Activated naive CD4-positive, alpha-beta T cell treated with anti-CD3 and anti-CD28 coated beads for 36 hours (primary cell): Measurements from ENCODE around the gene CDC42BPA. TPM values are rescaled to one million over a fixed set of nuclear protein-coding genes. Genes with fewer than 3 reads are reported as not detected.

Experiments used
- CTCF ChIA-PET: fragments of 350-600 bp; sonication (Branson Sonifier 250); formaldehyde crosslinking; loops from one replicate; lab custom pipeline; 2021; ENCODE audit warnings: antibody characterized with exemption; lab: Charles Lee
- DNase-seq: peaks from one replicate; pipeline ENCODE4 v3.0.0-alpha.2; 2020
- H3K27ac Mint-ChIP-seq: one replicate; pipeline ENCODE4 v1.8.0; 2021; ENCODE audit warnings: mild to moderate bottlenecking, mixed read lengths
- H3K27me3 Mint-ChIP-seq: one replicate; pipeline ENCODE4 v1.8.0; 2021; ENCODE audit warnings: low read depth, mixed read lengths
- H3K36me3 Mint-ChIP-seq: one replicate; pipeline ENCODE4 v1.8.0; 2021; ENCODE audit warnings: low read depth, mixed read lengths
- H3K4me1 Mint-ChIP-seq: one replicate; pipeline ENCODE4 v1.8.0; 2021; ENCODE audit warnings: low read depth, mixed read lengths
- H3K4me3 Mint-ChIP-seq: one replicate; pipeline ENCODE4 v1.8.0; 2021; ENCODE audit warnings: mild to moderate bottlenecking, moderate library complexity, mixed read lengths
- H3K9me3 Mint-ChIP-seq: one replicate; pipeline ENCODE4 v1.8.0; 2021; ENCODE audit warnings: mixed read lengths
- intact Hi-C: fragments of 100-400 bp; cut with micrococcal nuclease; formaldehyde crosslinking; loops from one replicate; pipeline ENCODE4 v1.15.1; 2023
- total RNA-seq, 2 experiments: library from RNA; stranded (reverse); gene quantifications; one replicate each; pipeline ENCODE4 v1.2.3, GENCODE V29; 2021

The CDC42BPA gene
- total RNA-seq, 2 experiments from 2014 or later: 5.0 to 5.8 TPM

DNA sequence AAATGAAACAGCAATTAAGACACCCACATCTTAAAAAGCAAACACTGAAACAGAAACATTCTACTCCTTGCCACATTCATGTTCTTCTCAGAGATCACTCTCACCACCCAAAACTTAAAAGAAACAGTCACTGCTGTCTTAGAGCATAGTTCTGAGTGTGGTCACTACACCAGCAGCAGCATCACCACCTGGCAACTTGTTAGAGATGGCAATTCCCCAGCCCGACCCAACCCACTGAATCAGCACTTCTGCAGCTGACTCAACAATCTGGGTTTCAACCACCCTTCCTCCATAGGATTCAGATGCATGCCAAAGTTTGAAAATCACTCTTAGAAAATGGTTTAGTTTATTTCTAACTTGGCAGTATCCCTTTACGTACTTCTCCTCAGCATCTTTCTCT lies 126.1 kb downstream of the CDC42BPA start:
- no peak overlapping the region for H3K27ac Mint-ChIP-seq

GRCh38 chr1:227191607-227192006 lies 126.7 kb downstream of the CDC42BPA start:
- no peak overlapping the region for H3K27ac Mint-ChIP-seq
- peaks cover 6% of the 10 kb centered on the region for H3K27me3 Mint-ChIP-seq
- H3K4me1 Mint-ChIP-seq: peaks cover 2% of the 10 kb centered on the region
- H3K9me3 Mint-ChIP-seq: no peaks in the 10 kb centered on the region
- no peak overlapping the region for H3K4me3 Mint-ChIP-seq
- no peaks in the 10 kb centered on the region for H3K36me3 Mint-ChIP-seq
- DNase-seq: no peak
- CTCF ChIA-PET: no interaction called here
- intact Hi-C loops: no loop called here

More for the DNA sequence above, 126.1 kb downstream of the CDC42BPA start:
- H3K27me3 Mint-ChIP-seq: peaks cover 6% of the 10 kb centered on the region
- no peaks in the 10 kb centered on the region for H3K36me3 Mint-ChIP-seq
- H3K4me1 Mint-ChIP-seq: peaks cover 2% of the 10 kb centered on the region
- no peaks in the 10 kb centered on the region for H3K9me3 Mint-ChIP-seq
- intact Hi-C loops: no loop called here
- DNase-seq: peak; percentile 32
- CTCF ChIA-PET: no interaction called here
- no peak overlapping the region for H3K4me3 Mint-ChIP-seq

- intact Hi-C loops: no loop called here
- Mint-ChIP-seq H3K4me3 (no peak overlapping the region), H3K27me3 (peaks cover 6% of the 10 kb centered on the region), H3K4me1 (peaks cover 2% of the 10 kb centered on the region), H3K27ac (no peak overlapping the region), H3K36me3 (no peaks in the 10 kb centered on the region), H3K9me3 (no peaks in the 10 kb centered on the region)
- no peak for DNase-seq
- CTCF ChIA-PET: no interaction called here
Measured at GRCh38 chr1:227190321-227190720, 128.0 kb downstream of the CDC42BPA start.

DNA sequence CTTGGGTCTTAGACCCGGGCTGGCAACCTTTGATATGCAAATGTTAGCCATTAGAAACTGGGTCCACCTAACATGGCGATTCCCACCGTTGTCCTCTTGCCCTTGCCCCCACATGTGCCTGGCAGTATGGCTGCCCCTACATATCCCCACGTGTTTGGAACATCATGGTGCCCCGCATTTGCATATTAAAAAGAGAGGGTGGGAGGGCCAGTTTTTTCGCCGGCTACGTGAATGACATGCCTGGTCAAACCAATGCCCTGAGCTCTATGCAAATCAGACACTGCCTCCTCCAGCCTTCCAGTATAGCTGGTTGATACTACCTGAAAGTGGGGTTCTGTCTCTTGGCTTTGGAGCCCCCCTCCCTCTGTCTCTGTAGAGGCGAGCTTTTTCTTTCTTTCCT lies 133.0 kb downstream of the CDC42BPA start:
- CTCF ChIA-PET: interaction anchor here (0.5 to 0.7 kb wide), 2 partner anchors 111 to 257 kb away, joined by 3 read pairs; no protein-coding TSS in a partner anchor
- intact Hi-C loops: no loop called here

DNA sequence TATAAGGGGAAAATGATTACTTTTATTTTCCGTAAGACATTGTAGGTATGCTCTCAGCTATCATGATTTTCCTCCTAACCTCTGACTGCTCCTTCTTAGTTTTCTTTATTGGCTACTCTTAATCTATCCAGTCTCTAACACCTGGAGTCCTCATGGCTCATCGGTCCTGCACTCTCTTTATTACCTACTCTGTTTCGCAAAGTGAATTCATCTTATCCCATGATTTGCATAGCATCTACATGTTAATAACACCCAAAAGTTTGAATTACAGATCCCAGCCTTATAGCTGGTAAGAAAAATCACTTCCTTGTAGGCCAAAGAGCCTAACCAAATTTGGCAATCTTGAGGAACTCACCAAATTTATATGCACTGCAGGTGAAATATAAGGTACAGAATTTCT lies 136.3 kb downstream of the CDC42BPA start:
- H3K27me3 Mint-ChIP-seq: peaks cover 5% of the 10 kb centered on the region
- H3K9me3 Mint-ChIP-seq: no peaks in the 10 kb centered on the region
- H3K36me3 Mint-ChIP-seq: no peaks in the 10 kb centered on the region
- H3K4me3 Mint-ChIP-seq: no peak overlapping the region
- no peak overlapping the region for H3K27ac Mint-ChIP-seq
- H3K4me1 Mint-ChIP-seq: no peaks in the 10 kb centered on the region
- CTCF ChIA-PET: interaction anchor here (0.6 kb wide), 1 partner anchor 277 kb away, joined by 4 read pairs; no protein-coding TSS in a partner anchor
- DNase-seq: no peak
- intact Hi-C loops: no loop called here

More for the DNA sequence above, 133.0 kb downstream of the CDC42BPA start:
- H3K27ac Mint-ChIP-seq: no peak overlapping the region
- no peak overlapping the region for H3K4me3 Mint-ChIP-seq
- H3K9me3 Mint-ChIP-seq: no peaks in the 10 kb centered on the region
- H3K27me3 Mint-ChIP-seq: peaks cover 8% of the 10 kb centered on the region
- no peak for DNase-seq
- H3K36me3 Mint-ChIP-seq: no peaks in the 10 kb centered on the region
- H3K4me1 Mint-ChIP-seq: no peaks in the 10 kb centered on the region

GRCh38 chr1:227175611-227176010 lies 142.7 kb downstream of the CDC42BPA start:
- H3K9me3 Mint-ChIP-seq: no peaks in the 10 kb centered on the region
- CTCF ChIA-PET: no interaction called here
- no peaks in the 10 kb centered on the region for H3K4me1 Mint-ChIP-seq
- no peak for DNase-seq
- intact Hi-C loops: no loop called here
- no peak overlapping the region for H3K4me3 Mint-ChIP-seq
- H3K27ac Mint-ChIP-seq: no peak overlapping the region
- peaks cover 4% of the 10 kb centered on the region for H3K27me3 Mint-ChIP-seq
- no peaks in the 10 kb centered on the region for H3K36me3 Mint-ChIP-seq

DNA sequence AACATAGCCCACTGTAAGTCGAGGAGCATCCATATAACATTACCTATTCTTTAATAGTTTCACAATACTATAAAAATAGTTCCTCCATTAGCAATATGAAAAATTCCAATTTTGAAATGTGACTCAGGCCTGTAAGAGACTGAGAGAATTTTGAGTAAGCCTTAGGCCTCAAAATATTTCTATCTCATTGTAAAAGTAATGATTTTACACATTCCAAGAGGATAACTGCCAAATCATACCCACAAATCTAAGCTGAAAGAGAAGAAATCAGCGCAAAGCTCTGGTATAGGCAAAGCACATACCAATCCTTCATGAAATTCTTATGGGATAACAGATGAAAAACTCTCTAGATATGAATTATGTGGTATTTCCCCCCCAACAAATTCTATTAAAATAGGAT lies 144.1 kb downstream of the CDC42BPA start:
- CTCF ChIA-PET: no interaction called here
- H3K4me3 Mint-ChIP-seq: no peak overlapping the region
- intact Hi-C loops: no loop called here
- H3K4me1 Mint-ChIP-seq: no peaks in the 10 kb centered on the region
- H3K27me3 Mint-ChIP-seq: peaks cover 10% of the 10 kb centered on the region
- H3K36me3 Mint-ChIP-seq: no peaks in the 10 kb centered on the region
- DNase-seq: no peak
- no peak overlapping the region for H3K27ac Mint-ChIP-seq
- H3K9me3 Mint-ChIP-seq: no peaks in the 10 kb centered on the region

GRCh38 chr1:227170361-227171166 lies 147.7 kb downstream of the CDC42BPA start:
- DNase-seq: no peak
- no peak overlapping the region for H3K27ac Mint-ChIP-seq
- H3K27me3 Mint-ChIP-seq: peaks cover 7% of the 10 kb centered on the region
- H3K36me3 Mint-ChIP-seq: no peaks in the 10 kb centered on the region
- intact Hi-C loops: no loop called here
- H3K4me1 Mint-ChIP-seq: no peaks in the 10 kb centered on the region
- no peak overlapping the region for H3K4me3 Mint-ChIP-seq
- CTCF ChIA-PET: no interaction called here
- H3K9me3 Mint-ChIP-seq: no peaks in the 10 kb centered on the region

GRCh38 chr1:227169343-227169742 lies 148.9 kb downstream of the CDC42BPA start:
- Mint-ChIP-seq H3K36me3 (no peaks in the 10 kb centered on the region), H3K27me3 (peaks cover 7% of the 10 kb centered on the region), H3K4me1 (no peaks in the 10 kb centered on the region), H3K9me3 (no peaks in the 10 kb centered on the region), H3K4me3 (no peak overlapping the region), H3K27ac (no peak overlapping the region)
- CTCF ChIA-PET: interaction anchor here (0.7 kb wide), 1 partner anchor 561 kb away, joined by 4 read pairs; no protein-coding TSS in a partner anchor
- intact Hi-C loops: no loop called here
- no peak for DNase-seq

- CTCF ChIA-PET: no interaction called here
- no peaks in the 10 kb centered on the region for H3K4me1 Mint-ChIP-seq
- H3K27me3 Mint-ChIP-seq: peaks cover 7% of the 10 kb centered on the region
- H3K36me3 Mint-ChIP-seq: no peaks in the 10 kb centered on the region
- intact Hi-C loops: no loop called here
- no peak overlapping the region for H3K4me3 Mint-ChIP-seq
- no peak for DNase-seq
- no peaks in the 10 kb centered on the region for H3K9me3 Mint-ChIP-seq
- H3K27ac Mint-ChIP-seq: no peak overlapping the region
Measured at GRCh38 chr1:227167276-227168101, 150.8 kb downstream of the CDC42BPA start.

DNA sequence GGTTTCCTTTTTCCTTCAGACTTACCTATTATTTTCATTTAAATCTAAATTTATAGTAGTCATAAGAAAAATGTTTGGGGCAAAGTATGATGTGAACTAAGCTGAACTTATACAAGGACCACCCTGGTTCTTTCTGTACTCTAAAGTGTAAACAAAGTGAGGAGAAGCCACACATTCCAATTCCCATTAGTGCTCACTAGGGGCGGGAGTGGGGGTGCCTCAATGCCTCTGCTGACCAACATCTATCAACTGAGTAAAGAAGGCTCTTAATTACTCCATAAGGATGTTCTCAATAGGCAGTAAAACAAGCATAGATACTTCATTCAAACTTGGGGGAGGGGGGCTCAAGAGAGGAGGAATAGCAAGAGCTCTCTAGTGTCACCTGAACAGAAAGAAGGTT lies 151.7 kb downstream of the CDC42BPA start:
- no peaks in the 10 kb centered on the region for H3K36me3 Mint-ChIP-seq
- no peak for DNase-seq
- CTCF ChIA-PET: no interaction called here
- intact Hi-C loops: no loop called here
- peaks cover 7% of the 10 kb centered on the region for H3K27me3 Mint-ChIP-seq
- no peaks in the 10 kb centered on the region for H3K4me1 Mint-ChIP-seq
- no peak overlapping the region for H3K4me3 Mint-ChIP-seq
- no peaks in the 10 kb centered on the region for H3K9me3 Mint-ChIP-seq
- no peak overlapping the region for H3K27ac Mint-ChIP-seq

DNA sequence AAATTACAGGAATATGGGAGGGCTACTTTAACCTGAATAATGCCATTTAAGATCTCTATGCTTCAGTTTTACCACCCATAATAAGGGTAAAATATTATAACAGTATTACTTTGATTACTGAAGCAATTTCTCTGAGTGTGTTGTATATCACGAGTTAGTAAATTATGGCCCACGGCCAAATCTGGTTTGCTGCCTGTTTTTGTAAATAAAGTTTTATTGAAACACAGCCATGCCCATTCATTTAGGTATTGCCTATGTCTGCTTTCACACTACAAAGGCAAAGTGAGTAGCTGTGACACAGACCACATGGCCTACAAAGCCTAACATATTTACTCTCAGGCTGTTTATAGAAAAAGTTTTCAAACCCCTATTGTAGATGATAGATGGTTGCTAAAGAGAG lies 156.8 kb downstream of the CDC42BPA start:
- intact Hi-C loops: no loop called here
- Mint-ChIP-seq H3K4me1 (no peaks in the 10 kb centered on the region), H3K27me3 (no peaks in the 10 kb centered on the region)

More for the DNA sequence above, 156.8 kb downstream of the CDC42BPA start:
- H3K36me3 Mint-ChIP-seq: no peaks in the 10 kb centered on the region
- no peak for DNase-seq
- H3K4me3 Mint-ChIP-seq: no peak overlapping the region
- no peak overlapping the region for H3K27ac Mint-ChIP-seq
- H3K9me3 Mint-ChIP-seq: no peaks in the 10 kb centered on the region
- CTCF ChIA-PET: no interaction called here
